Peyer's patch (tissue), 4 donors: Measurements from ENCODE around the gene LHX3.

Source experiments
- POLR2A ChIP-seq, 2 donors: fragments of 450-650 bp; IDR thresholded peaks; one replicate each; pipeline ENCODE4 v1.5.1; 2017; ENCODE audit warnings: antibody characterized with exemption in 2 of 2, mild to moderate bottlenecking in 2 of 2, moderate library complexity in 2 of 2
- TF ChIP-seq, protein P1 (sequence below), 6 experiments: fragments of 450-650 bp in 4 of 6; fragments of 200-600 bp in 2 of 6; sonication (generic) in 1 of 6; IDR thresholded peaks; one replicate each; pipeline ENCODE4 v1.5.1; 2017 to 2019; ENCODE audit warnings: antibody characterized with exemption in 6 of 6, mild to moderate bottlenecking in 3 of 6, moderate library complexity in 1 of 6

DNA sequence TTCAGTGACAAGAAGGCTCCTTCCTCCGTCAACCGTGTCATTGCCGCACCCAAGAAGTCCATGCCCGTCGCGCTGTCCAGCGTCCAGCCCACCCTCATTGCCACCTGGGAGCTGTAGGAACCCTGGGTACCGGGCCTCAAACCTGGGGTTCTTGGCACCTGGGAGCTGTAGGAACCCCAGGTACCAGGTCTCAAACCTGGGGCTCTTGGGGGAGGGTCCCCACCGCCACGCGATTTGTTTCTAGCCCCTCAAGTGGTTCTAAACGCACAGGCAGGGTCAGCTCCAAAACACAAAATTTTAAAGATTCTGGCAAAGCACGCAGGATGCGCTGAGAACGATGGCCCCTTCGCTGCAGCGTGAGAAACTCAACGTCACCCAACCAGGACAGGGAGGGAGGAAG is 17.7 kb downstream of the LHX3 start:
- TF ChIP-seq POLR2A (IDR thresholded peaks at IDR 0.05): no peak
- TF ChIP-seq, protein P1, sequence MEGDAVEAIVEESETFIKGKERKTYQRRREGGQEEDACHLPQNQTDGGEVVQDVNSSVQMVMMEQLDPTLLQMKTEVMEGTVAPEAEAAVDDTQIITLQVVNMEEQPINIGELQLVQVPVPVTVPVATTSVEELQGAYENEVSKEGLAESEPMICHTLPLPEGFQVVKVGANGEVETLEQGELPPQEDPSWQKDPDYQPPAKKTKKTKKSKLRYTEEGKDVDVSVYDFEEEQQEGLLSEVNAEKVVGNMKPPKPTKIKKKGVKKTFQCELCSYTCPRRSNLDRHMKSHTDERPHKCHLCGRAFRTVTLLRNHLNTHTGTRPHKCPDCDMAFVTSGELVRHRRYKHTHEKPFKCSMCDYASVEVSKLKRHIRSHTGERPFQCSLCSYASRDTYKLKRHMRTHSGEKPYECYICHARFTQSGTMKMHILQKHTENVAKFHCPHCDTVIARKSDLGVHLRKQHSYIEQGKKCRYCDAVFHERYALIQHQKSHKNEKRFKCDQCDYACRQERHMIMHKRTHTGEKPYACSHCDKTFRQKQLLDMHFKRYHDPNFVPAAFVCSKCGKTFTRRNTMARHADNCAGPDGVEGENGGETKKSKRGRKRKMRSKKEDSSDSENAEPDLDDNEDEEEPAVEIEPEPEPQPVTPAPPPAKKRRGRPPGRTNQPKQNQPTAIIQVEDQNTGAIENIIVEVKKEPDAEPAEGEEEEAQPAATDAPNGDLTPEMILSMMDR (IDR thresholded peaks at IDR 0.05): no peak
